HEK293 (cell line): ENCODE data around the gene RTN4.

ENCODE experiments used
- CTCF ChIA-PET: fragments of 350-600 bp; formaldehyde crosslinking; extraction: SDS; loops from one replicate; lab custom pipeline; 2021; ENCODE audit warnings: antibody characterized with exemption; lab: Yijun Ruan, JAX
- POLR2A ChIA-PET: fragments of 300-600 bp; formaldehyde crosslinking; extraction: SDS; loops from one replicate; lab custom pipeline; 2020; ENCODE audit warnings: antibody characterized with exemption, inconsistent platforms; lab: Yijun Ruan, JAX
- H3K27ac ChIP-seq: fragments of 200-500 bp; sonication (Bioruptor generic); 2 replicates; pipeline ENCODE4 v1.5.1; 2014; ENCODE audit warnings: low read depth, low read length, control low read depth, inconsistent platforms; ENCODE audit errors: extremely low read depth
- H3K36me3 ChIP-seq, 2 experiments: fragments of 200-500 bp in 1 of 2; sonication (Bioruptor generic) in 1 of 2; 1 replicate in 1 of 2; 2 replicates in 1 of 2; pipeline ENCODE4 v1.5.1; 2014 to 2017; ENCODE audit warnings: inconsistent platforms in 2 of 2, low read length in 2 of 2; ENCODE audit not compliant: control insufficient read depth in 2 of 2, insufficient read depth in 1 of 2
- H3K4me1 ChIP-seq: fragments of 200-500 bp; sonication (Bioruptor generic); 2 replicates; pipeline ENCODE4 v1.5.1; 2014; ENCODE audit warnings: mild to moderate bottlenecking, low read length, inconsistent platforms; ENCODE audit not compliant: control insufficient read depth, insufficient read depth
- H3K4me3 ChIP-seq: 2 replicates; pipeline ENCODE4 v1.5.1; 2011; ENCODE audit warnings: low read depth, mild to moderate bottlenecking, control low read depth, low read length, moderate library complexity
- H3K9me3 ChIP-seq: fragments of 200-500 bp; sonication (Bioruptor generic); 2 replicates; pipeline ENCODE4 v1.5.1; 2014; ENCODE audit warnings: low read depth, low read length, inconsistent platforms; ENCODE audit not compliant: control insufficient read depth, insufficient read depth
- HOXA7 ChIP-seq: sonication (generic); formaldehyde crosslinking; IDR thresholded peaks from 2 replicates; pipeline ENCODE4 v1.8.1; 2022; ENCODE audit warnings: missing genetic modification reagents, borderline replicate concordance
- OSR2 ChIP-seq: fragments of 450-650 bp; formaldehyde crosslinking; IDR thresholded peaks from 2 replicates; pipeline ENCODE4 v1.5.1; 2016; ENCODE audit warnings: missing biosample characterization, missing genetic modification characterization
- ZFP41 ChIP-seq: fragments of 450-650 bp; formaldehyde crosslinking; IDR thresholded peaks from 2 replicates; pipeline ENCODE4 v1.5.1; 2016; ENCODE audit warnings: missing biosample characterization, missing genetic modification characterization, borderline replicate concordance
- ZNF146 ChIP-seq: fragments of 450-650 bp; formaldehyde crosslinking; IDR thresholded peaks from 2 replicates; pipeline ENCODE4 v1.5.1; 2016; ENCODE audit warnings: missing biosample characterization, missing genetic modification characterization
- ZNF169 ChIP-seq: fragments of 450-650 bp; formaldehyde crosslinking; IDR thresholded peaks from 2 replicates; pipeline ENCODE4 v1.5.1; 2016; ENCODE audit warnings: missing biosample characterization, missing genetic modification characterization
- ZNF2 ChIP-seq: fragments of 450-650 bp; formaldehyde crosslinking; IDR thresholded peaks from 2 replicates; pipeline ENCODE4 v1.5.1; 2016; ENCODE audit warnings: missing biosample characterization, missing genetic modification characterization
- ZNF23 ChIP-seq: fragments of 450-650 bp; formaldehyde crosslinking; IDR thresholded peaks from 2 replicates; pipeline ENCODE4 v1.5.1; 2016; ENCODE audit warnings: missing biosample characterization, missing genetic modification characterization, borderline replicate concordance
- ZNF239 ChIP-seq: fragments of 450-650 bp; formaldehyde crosslinking; IDR thresholded peaks from 2 replicates; pipeline ENCODE4 v1.5.1; 2016; ENCODE audit warnings: missing biosample characterization, missing genetic modification characterization
- ZNF423 ChIP-seq: fragments of 450-650 bp; formaldehyde crosslinking; IDR thresholded peaks from 2 replicates; pipeline ENCODE4 v1.5.1; 2016; ENCODE audit warnings: missing biosample characterization, missing genetic modification characterization
- ZNF530 ChIP-seq: fragments of 450-650 bp; formaldehyde crosslinking; IDR thresholded peaks from 2 replicates; pipeline ENCODE4 v1.5.1; 2016; ENCODE audit warnings: low read depth, missing biosample characterization, missing genetic modification characterization
- ZNF558 ChIP-seq: fragments of 450-650 bp; formaldehyde crosslinking; IDR thresholded peaks from 2 replicates; pipeline ENCODE4 v1.5.1; 2016; ENCODE audit warnings: missing biosample characterization, missing genetic modification characterization
- ZNF600 ChIP-seq: fragments of 450-650 bp; formaldehyde crosslinking; IDR thresholded peaks from 2 replicates; pipeline ENCODE4 v1.5.1; 2016; ENCODE audit warnings: missing biosample characterization, missing genetic modification characterization
- ZNF629 ChIP-seq: fragments of 450-650 bp; formaldehyde crosslinking; IDR thresholded peaks from 2 replicates; pipeline ENCODE4 v1.5.1; 2017; ENCODE audit warnings: missing biosample characterization, missing genetic modification characterization
- ZNF768 ChIP-seq: fragments of 450-650 bp; formaldehyde crosslinking; IDR thresholded peaks from 2 replicates; pipeline ENCODE4 v1.5.1; 2018; ENCODE audit warnings: missing biosample characterization, mild to moderate bottlenecking, missing genetic modification characterization
- ZXDB ChIP-seq: fragments of 450-650 bp; formaldehyde crosslinking; IDR thresholded peaks from 2 replicates; pipeline ENCODE4 v1.5.1; 2016; ENCODE audit warnings: missing biosample characterization, missing genetic modification characterization
- TF ChIP-seq, protein P1 (sequence below): fragments of 450-650 bp; formaldehyde crosslinking; IDR thresholded peaks from 2 replicates; pipeline ENCODE4 v1.5.1; 2016; ENCODE audit warnings: missing biosample characterization, missing genetic modification characterization
- TF ChIP-seq, protein P2 (sequence below): fragments of 450-650 bp; formaldehyde crosslinking; IDR thresholded peaks from 2 replicates; pipeline ENCODE4 v1.5.1; 2016; ENCODE audit warnings: missing biosample characterization, missing genetic modification characterization
- TF ChIP-seq, protein P3 (sequence below): fragments of 450-650 bp; formaldehyde crosslinking; IDR thresholded peaks from 2 replicates; pipeline ENCODE4 v1.5.1; 2016; ENCODE audit warnings: missing biosample characterization, missing genetic modification characterization

The RTN4 gene

DNA sequence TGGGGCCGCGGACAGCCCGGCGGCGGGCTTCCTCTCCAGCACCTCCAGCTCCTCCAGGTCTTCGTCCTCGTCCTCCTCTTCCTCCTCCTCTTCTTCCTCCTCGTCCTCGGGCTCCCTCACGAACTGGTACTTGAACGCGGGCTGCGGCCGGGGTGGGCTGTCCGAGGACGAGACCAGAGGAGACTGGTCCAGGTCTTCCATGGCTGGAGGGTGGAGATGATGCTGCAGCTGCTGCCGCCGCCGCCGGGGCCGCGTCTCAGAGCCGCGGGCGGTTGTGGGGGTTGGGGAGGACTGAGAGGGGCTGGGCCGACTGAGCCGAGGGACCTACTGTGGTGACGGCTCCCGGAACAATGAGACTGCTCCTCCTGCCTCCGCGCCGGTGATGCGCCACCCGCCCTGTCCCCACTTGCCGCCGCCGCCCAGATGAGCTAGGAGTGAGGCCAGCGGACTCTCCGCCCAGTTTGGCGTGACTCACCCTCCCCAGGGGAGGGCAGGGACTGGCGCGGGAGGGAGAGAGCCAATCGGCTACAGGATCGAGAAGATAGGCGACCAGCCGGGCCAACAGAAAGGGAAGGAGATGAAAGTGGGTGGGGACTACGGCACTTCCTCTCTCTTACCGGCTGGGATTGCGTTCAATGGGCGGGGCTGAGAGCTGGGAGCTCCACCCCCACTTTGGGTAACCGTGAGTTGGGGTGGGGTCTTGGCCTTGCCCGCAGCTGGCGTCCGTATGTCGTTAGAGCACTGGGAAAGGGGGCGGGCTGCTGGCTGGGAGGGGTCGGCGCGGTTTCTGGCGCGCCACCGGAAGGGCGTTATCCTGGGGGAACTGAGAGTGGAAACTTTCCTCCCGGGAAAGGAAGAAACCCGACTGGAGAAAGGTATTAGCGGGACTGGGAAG lies at the start of gene RTN4 (continued):
- peak; percentile 64 for TF ChIP-seq ZNF629 (tag by site-specific recombination)
- TF ChIP-seq, protein P1, sequence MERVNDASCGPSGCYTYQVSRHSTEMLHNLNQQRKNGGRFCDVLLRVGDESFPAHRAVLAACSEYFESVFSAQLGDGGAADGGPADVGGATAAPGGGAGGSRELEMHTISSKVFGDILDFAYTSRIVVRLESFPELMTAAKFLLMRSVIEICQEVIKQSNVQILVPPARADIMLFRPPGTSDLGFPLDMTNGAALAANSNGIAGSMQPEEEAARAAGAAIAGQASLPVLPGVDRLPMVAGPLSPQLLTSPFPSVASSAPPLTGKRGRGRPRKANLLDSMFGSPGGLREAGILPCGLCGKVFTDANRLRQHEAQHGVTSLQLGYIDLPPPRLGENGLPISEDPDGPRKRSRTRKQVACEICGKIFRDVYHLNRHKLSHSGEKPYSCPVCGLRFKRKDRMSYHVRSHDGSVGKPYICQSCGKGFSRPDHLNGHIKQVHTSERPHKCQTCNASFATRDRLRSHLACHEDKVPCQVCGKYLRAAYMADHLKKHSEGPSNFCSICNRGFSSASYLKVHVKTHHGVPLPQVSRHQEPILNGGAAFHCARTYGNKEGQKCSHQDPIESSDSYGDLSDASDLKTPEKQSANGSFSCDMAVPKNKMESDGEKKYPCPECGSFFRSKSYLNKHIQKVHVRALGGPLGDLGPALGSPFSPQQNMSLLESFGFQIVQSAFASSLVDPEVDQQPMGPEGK: peak; percentile 96
- no peak for TF ChIP-seq ZNF768 (tag by site-specific recombination)
- TF ChIP-seq ZFP41: no peak
- TF ChIP-seq ZNF530 (tag by site-specific recombination): no peak
- TF ChIP-seq ZXDB (tag by site-specific recombination): no peak
- TF ChIP-seq ZNF146: no peak
- TF ChIP-seq, protein P2, sequence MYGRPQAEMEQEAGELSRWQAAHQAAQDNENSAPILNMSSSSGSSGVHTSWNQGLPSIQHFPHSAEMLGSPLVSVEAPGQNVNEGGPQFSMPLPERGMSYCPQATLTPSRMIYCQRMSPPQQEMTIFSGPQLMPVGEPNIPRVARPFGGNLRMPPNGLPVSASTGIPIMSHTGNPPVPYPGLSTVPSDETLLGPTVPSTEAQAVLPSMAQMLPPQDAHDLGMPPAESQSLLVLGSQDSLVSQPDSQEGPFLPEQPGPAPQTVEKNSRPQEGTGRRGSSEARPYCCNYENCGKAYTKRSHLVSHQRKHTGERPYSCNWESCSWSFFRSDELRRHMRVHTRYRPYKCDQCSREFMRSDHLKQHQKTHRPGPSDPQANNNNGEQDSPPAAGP: peak; percentile 80
- no peak for TF ChIP-seq HOXA7 (CRISPR knock-in tag)
- TF ChIP-seq ZNF23: no peak
- no peak for TF ChIP-seq ZNF558 (tag by site-specific recombination)
- TF ChIP-seq OSR2 (tag by site-specific recombination): peak; percentile 77
- TF ChIP-seq ZNF169: no peak
- TF ChIP-seq, protein P3, sequence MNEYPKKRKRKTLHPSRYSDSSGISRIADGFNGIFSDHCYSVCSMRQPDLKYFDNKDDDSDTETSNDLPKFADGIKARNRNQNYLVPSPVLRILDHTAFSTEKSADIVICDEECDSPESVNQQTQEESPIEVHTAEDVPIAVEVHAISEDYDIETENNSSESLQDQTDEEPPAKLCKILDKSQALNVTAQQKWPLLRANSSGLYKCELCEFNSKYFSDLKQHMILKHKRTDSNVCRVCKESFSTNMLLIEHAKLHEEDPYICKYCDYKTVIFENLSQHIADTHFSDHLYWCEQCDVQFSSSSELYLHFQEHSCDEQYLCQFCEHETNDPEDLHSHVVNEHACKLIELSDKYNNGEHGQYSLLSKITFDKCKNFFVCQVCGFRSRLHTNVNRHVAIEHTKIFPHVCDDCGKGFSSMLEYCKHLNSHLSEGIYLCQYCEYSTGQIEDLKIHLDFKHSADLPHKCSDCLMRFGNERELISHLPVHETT (tag by site-specific recombination): peak; percentile 49; the same call in 1 of the 2 replicates
- TF ChIP-seq ZNF2 (tag by site-specific recombination): 0 out of 2 replicates have a peak, but pooled peaks have one; percentile 34
- no peak for TF ChIP-seq ZNF239
- peak; percentile 88 for TF ChIP-seq ZNF600

DNA sequence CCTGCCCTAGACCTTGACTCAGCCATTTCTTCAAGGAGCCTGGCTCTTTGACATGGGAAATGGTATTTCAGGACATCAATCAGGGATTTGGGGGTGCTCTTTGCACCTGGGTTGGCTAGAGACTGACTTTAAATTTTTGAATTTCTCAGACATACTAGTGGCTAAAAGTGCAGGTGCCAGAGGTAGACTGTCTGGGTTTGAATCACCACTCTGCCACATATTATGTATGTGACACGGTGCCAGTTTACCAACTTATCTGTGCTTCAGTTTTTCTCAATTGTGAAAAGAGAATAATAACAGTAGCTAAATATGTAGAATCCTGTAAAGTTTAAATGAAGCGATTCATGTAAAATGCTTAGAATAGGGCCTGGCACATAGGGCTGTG lies 49.2 kb upstream of the RTN4 start:
- peaks cover 6% of the 10 kb centered on the region for H3K4me1 ChIP-seq
- no peak for TF ChIP-seq ZNF423 (tag by site-specific recombination)
- TF ChIP-seq, all 188 proteins: peak for 0
- H3K4me3 ChIP-seq: no peak overlapping the region
- no peaks in the 10 kb centered on the region for H3K36me3 ChIP-seq
- peak overlapping the region; percentile 54; the same call in 1 of the 2 replicates for H3K27ac ChIP-seq
- ChIA-PET POLR2A (interaction anchor here (1.0 kb wide), 1 partner anchor 49 kb away, joined by 3 read pairs; the partner anchor contains the start of gene RTN4), CTCF (interaction anchor here (1.9 kb wide), 1 partner anchor 69 kb away, joined by 6 read pairs; no protein-coding TSS in a partner anchor)
- H3K9me3 ChIP-seq: no peaks in the 10 kb centered on the region
